ENCODE data around the gene ALKBH3. TPM values are rescaled to one million over a fixed set of nuclear protein-coding genes. Genes with fewer than 3 reads are reported as not detected.

Gene ALKBH3
- total and polyA plus RNA-seq, 2 experiments from 2014 or later: 23.8 to 27.2 TPM

DNA sequence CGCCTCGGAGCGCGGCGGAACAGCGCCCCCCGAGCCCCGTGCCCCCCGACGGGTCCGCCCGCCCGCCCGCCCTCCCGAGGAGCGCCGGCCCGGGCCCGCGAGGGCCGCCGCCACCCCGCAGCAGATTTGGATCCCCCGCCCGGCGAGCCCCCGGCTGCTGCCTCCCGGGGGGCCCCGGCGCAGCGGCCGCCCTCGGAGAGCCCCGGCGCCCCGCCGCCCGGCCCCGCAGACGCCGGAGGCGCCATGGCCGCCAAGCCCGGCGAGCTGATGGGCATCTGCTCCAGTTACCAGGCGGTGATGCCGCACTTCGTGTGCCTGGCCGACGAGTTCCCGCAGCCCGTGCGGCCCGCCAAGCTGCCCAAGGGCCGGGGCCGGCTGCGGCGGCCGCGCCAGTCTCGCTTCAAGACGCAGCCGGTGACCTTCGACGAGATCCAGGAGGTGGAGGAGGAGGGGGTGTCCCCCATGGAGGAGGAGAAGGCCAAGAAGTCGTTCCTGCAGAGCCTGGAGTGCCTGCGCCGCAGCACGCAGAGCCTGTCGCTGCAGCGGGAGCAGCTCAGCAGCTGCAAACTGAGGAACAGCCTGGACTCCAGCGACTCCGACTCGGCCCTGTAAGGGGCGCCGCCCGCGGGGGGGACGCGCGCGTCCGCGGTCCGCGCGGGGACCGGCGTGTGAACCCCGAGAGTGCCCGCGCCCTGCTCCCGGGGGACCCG, 62.2 kb downstream of the ALKBH3 start:
- TF ChIP-seq, protein P1, sequence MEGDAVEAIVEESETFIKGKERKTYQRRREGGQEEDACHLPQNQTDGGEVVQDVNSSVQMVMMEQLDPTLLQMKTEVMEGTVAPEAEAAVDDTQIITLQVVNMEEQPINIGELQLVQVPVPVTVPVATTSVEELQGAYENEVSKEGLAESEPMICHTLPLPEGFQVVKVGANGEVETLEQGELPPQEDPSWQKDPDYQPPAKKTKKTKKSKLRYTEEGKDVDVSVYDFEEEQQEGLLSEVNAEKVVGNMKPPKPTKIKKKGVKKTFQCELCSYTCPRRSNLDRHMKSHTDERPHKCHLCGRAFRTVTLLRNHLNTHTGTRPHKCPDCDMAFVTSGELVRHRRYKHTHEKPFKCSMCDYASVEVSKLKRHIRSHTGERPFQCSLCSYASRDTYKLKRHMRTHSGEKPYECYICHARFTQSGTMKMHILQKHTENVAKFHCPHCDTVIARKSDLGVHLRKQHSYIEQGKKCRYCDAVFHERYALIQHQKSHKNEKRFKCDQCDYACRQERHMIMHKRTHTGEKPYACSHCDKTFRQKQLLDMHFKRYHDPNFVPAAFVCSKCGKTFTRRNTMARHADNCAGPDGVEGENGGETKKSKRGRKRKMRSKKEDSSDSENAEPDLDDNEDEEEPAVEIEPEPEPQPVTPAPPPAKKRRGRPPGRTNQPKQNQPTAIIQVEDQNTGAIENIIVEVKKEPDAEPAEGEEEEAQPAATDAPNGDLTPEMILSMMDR (IDR thresholded peaks at IDR 0.05; ENCODE audit: poor library complexity): no peak
- TF ChIP-seq EZH2phosphoT487 (IDR thresholded peaks at IDR 0.05; ENCODE audit: low read depth, severe bottlenecking, unreplicated experiment) (peak; percentile 24), EZH2 (IDR thresholded peaks at IDR 0.05; ENCODE audit: borderline replicate concordance) (no peak)
- H3K4me1 ChIP-seq (ENCODE audit: insufficient read depth): no peaks in the 10 kb centered on the region
- H3K9me2 ChIP-seq (replicated peaks; ENCODE audit: insufficient read depth): no peaks in the 10 kb centered on the region
- H3K79me2 ChIP-seq: no peaks in the 10 kb centered on the region
- peaks cover 62% of the 10 kb centered on the region for H3K27me3 ChIP-seq
- WGBS (ENCODE audit: low lambda C conversion rate, missing lambda C conversion rate): 1% methylated on average over 40 of the region's 94 CpGs
- no peaks in the 10 kb centered on the region for H3K36me3 ChIP-seq (replicated peaks; ENCODE audit: insufficient read depth, low read depth)
- peak overlapping the region; percentile 97 for H3K4me2 ChIP-seq
- peak overlapping the region; percentile 37 for H3K27ac ChIP-seq
- H2AFZ ChIP-seq: peak overlapping the region; percentile 81
- H4K20me1 ChIP-seq (ENCODE audit: insufficient read depth, poor library complexity, severe bottlenecking): no peaks in the 10 kb centered on the region
- no peaks in the 10 kb centered on the region for H3K9me3 ChIP-seq (ENCODE audit: low read depth)
- peak; percentile 33 for DNase-seq (ENCODE audit: low spot score)
- peak overlapping the region; percentile 77 for H3K4me3 ChIP-seq

DNA sequence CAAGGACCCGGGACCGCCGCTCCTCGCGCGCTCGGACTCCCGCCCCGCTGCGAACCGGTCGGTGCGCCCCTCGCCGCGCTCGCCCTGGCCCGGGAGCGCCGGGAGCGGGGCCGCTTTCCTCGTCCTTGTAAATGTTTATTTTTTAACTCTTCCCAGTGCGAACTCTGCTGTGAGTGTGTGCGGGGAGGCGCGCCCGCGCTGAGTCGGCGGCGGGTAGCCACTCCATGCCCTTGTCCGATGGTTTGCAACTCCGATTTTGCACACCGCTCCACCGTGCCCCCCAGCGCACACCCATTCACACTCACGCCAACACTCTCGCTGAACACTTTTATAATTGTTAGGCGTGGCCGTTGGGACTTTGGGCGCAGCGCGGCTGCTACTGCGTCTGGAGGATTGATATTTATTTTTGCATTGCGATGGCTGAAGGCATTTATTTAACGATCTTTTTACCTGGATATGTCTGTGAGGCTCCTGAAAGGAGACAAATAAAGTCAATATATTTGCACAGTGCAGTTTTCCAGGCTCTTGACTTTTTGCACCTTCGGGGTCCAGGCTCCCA, 62.8 kb downstream of the ALKBH3 start:
- H3K4me3 ChIP-seq: peak overlapping the region; percentile 77
- peak overlapping the region; percentile 97 for H3K4me2 ChIP-seq
- under 1% methylated on average over 44 of the region's 48 CpGs for WGBS (ENCODE audit: low lambda C conversion rate, missing lambda C conversion rate)
- H3K9me3 ChIP-seq (ENCODE audit: low read depth): no peaks in the 10 kb centered on the region
- no peak for DNase-seq (ENCODE audit: low spot score)
- no peaks in the 10 kb centered on the region for H4K20me1 ChIP-seq (ENCODE audit: insufficient read depth, poor library complexity, severe bottlenecking)
- H3K4me1 ChIP-seq (ENCODE audit: insufficient read depth): no peaks in the 10 kb centered on the region
- H3K36me3 ChIP-seq (replicated peaks; ENCODE audit: insufficient read depth, low read depth): no peaks in the 10 kb centered on the region
- peaks cover 66% of the 10 kb centered on the region for H3K27me3 ChIP-seq
- H3K27ac ChIP-seq: no peak overlapping the region
- TF ChIP-seq EZH2 (IDR thresholded peaks at IDR 0.05; ENCODE audit: borderline replicate concordance): peak; percentile 53
- peak; percentile 81 for TF ChIP-seq EZH2phosphoT487 (IDR thresholded peaks at IDR 0.05; ENCODE audit: low read depth, severe bottlenecking, unreplicated experiment)
- TF ChIP-seq, protein P1 (IDR thresholded peaks at IDR 0.05; ENCODE audit: poor library complexity): no peak
- H2AFZ ChIP-seq: peak overlapping the region; percentile 81
- no peaks in the 10 kb centered on the region for H3K79me2 ChIP-seq
- no peaks in the 10 kb centered on the region for H3K9me2 ChIP-seq (replicated peaks; ENCODE audit: insufficient read depth)

DNA sequence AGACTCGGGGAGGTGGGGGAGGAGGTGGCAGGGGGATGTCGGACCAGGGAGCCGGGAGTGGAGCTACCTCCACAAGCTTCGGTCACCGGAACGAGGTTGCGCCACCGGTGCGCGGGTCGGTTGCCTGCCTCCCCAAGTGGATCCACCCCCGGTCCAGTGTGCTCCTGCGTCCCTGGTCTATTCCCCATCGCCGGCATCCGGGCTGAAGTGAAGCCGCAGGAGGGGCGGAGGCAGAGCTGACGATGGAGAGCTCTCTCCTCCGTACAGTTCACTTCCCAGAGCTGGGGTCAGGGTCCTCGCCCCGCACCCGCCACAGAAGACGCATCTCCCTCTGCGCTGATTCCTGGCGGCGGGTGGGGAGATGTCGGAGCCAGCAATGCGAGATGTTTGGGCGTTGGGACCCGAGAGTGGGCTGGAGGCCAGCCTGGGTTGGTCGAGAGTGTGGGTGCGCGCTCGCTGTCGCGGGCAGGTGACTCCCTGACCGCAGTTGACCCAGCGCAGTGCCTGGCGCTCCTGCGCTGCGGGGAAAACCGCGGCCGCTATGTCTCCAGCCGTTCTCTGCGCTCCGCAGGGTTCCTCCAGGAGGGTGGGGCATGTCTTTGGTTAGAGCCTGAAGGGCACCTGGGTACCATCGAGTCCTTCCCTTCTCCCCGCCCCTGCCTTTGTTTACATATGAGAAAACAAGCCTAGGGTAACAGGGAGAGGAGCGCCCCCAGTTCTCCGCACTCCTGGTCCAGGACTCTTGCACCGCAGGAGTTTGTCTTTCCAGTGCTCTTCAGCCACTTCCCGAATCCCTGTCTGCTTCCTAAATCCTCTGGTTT, 63.5 kb downstream of the ALKBH3 start:
- Histone ChIP-seq H3K27ac (no peak overlapping the region), H3K36me3 (replicated peaks; ENCODE audit: insufficient read depth, low read depth) (no peaks in the 10 kb centered on the region), H2AFZ (no peak overlapping the region), H3K4me2 (peak overlapping the region; percentile 97), H3K9me3 (ENCODE audit: low read depth) (no peaks in the 10 kb centered on the region), H3K79me2 (no peaks in the 10 kb centered on the region), H3K27me3 (peaks cover 66% of the 10 kb centered on the region), H3K4me1 (ENCODE audit: insufficient read depth) (no peaks in the 10 kb centered on the region), H3K9me2 (replicated peaks; ENCODE audit: insufficient read depth) (no peaks in the 10 kb centered on the region), H3K4me3 (peak overlapping the region; percentile 77), H4K20me1 (ENCODE audit: insufficient read depth, poor library complexity, severe bottlenecking) (no peaks in the 10 kb centered on the region)
- TF ChIP-seq EZH2 (IDR thresholded peaks at IDR 0.05; ENCODE audit: borderline replicate concordance): peak; percentile 75
- TF ChIP-seq EZH2phosphoT487 (IDR thresholded peaks at IDR 0.05; ENCODE audit: low read depth, severe bottlenecking, unreplicated experiment): peak; percentile 71
- TF ChIP-seq, protein P1 (IDR thresholded peaks at IDR 0.05; ENCODE audit: poor library complexity): no peak
- no peak for DNase-seq (ENCODE audit: low spot score)
- WGBS (ENCODE audit: low lambda C conversion rate, missing lambda C conversion rate): 6% methylated on average over 45 of the region's 54 CpGs
